ENCODE data around the gene DDIT4. TPM values are rescaled to one million over a fixed set of nuclear protein-coding genes. Genes with fewer than 3 reads are reported as not detected.

DDIT4 gene
- total and polyA plus RNA-seq, 2 of the 8 experiments (the other 6 are each of a cell fraction or from before 2014, with no cell fraction given), result 47.4 to 108 TPM

GRCh38 chr10:72235544-72236279, 38.0 kb upstream of the DDIT4 start:
- Histone ChIP-seq H3K56ac (replicated peaks; ENCODE audit: insufficient read length, low read depth, low read length) (no peak overlapping the region), H2AK5ac (ENCODE audit: low read depth, low read length) (no peak overlapping the region), H4K20me1 (replicated peaks in 1 of 2; ENCODE audit: control insufficient read depth in 1 of 2, insufficient read depth in 2 of 2, low read length in 2 of 2) (no peaks in the 10 kb centered on the region), H4K91ac (replicated peaks; ENCODE audit: insufficient read length, low read length) (no peak overlapping the region), H3K9me3 (ENCODE audit: insufficient read depth in 2 of 2, low read depth in 1 of 2, low read length in 1 of 2) (no peaks in the 10 kb centered on the region), H2BK12ac (ENCODE audit: low read depth, low read length) (no peak overlapping the region), H3K18ac (ENCODE audit: extremely low read depth, low read length) (no peak overlapping the region), H3K4me3 (ENCODE audit: extremely low read depth in 1 of 4, insufficient read depth in 2 of 4, low read depth in 3 of 4, low read length in 4 of 4) (no peak overlapping the region), H2BK120ac (replicated peaks; ENCODE audit: low read depth, low read length) (no peak overlapping the region), H3K4me2 (ENCODE audit: insufficient read depth in 1 of 2, low read depth in 2 of 2, low read length in 2 of 2) (no peak overlapping the region), H3K36me3 (ENCODE audit: control insufficient read depth in 2 of 4, insufficient read depth in 4 of 4, low read length in 3 of 4) (peaks cover 15 to 28% (median 21%) of the 10 kb centered on the region in 4 experiments), H3K4me1 (replicated peaks in 1 of 4; ENCODE audit: control insufficient read depth in 3 of 4, insufficient read depth in 4 of 4, low read length in 3 of 4) (no peaks in the 10 kb centered on the region), H3K4ac (replicated peaks; ENCODE audit: insufficient read length, low read depth, low read length) (no peak overlapping the region), H3K79me2 (ENCODE audit: control insufficient read depth in 1 of 2, insufficient read depth in 2 of 2, low read length in 2 of 2) (no peaks in the 10 kb centered on the region; a peak in 1 of 4 replicates), H4K5ac (ENCODE audit: insufficient read length, low read depth, low read length) (no peak overlapping the region), H3K27me3 (replicated peaks in 1 of 4; ENCODE audit: control insufficient read depth in 3 of 4, extremely low read depth in 1 of 4, insufficient read depth in 3 of 4, low read length in 3 of 4) (no peaks in the 10 kb centered on the region), H2AFZ (ENCODE audit: low read length) (no peak overlapping the region), H3K79me1 (ENCODE audit: low read depth, low read length) (no peaks in the 10 kb centered on the region), H3K9ac (replicated peaks in 1 of 4; ENCODE audit: extremely low read depth in 1 of 4, low read depth in 3 of 4, low read length in 3 of 4) (no peak overlapping the region), H4K8ac (ENCODE audit: extremely low read depth, insufficient read depth, low read length) (no peak overlapping the region), H3K14ac (ENCODE audit: insufficient read length) (no peak overlapping the region), H3K23me2 (ENCODE audit: low read depth, low read length) (no peaks in the 10 kb centered on the region), H3K27ac (ENCODE audit: low read depth, low read length) (no peak overlapping the region), H2BK20ac (ENCODE audit: low read length) (no peak overlapping the region), H3K23ac (ENCODE audit: insufficient read length) (no peak overlapping the region), H2BK5ac (ENCODE audit: low read depth, low read length) (no peak overlapping the region), H2BK15ac (ENCODE audit: low read length) (no peak overlapping the region)
- DNase-seq (ENCODE audit: low read depth in 1 of 2, low spot score in 2 of 2) (no peak), FAIRE-seq (no peak)
- 89% methylated on average over 6 of the region's 6 CpGs; no CpG with 5 or more reads in 1 of the 2 experiments for WGBS, 2 experiments (ENCODE audit: extremely low coverage in 1 of 2, insufficient coverage in 1 of 2, insufficient read length in 1 of 2, insufficient replicate concordance in 2 of 2, low coverage in 1 of 2, low lambda C conversion rate in 2 of 2, missing lambda C conversion rate in 1 of 2)
- ChIA-PET CTCF (ENCODE audit: partially characterized antibody) (interaction anchor here (1.0 to 4.1 kb wide), 5 partner anchors 16 to 101 kb away, joined by 3 to 18 read pairs (median 5); no protein-coding TSS in a partner anchor), POLR2A (ENCODE audit: partially characterized antibody) (interaction anchor here (0.8 to 4.5 kb wide), 10 partner anchors 8 to 97 kb away, joined by 3 to 35 read pairs (median 6); no protein-coding TSS in a partner anchor)
- TF ChIP-seq ZNF274 (IDR thresholded peaks at IDR 0.05; ENCODE audit: borderline replicate concordance, extremely low read depth, low read length) (no peak), SP4 (IDR thresholded peaks at IDR 0.05; ENCODE audit: low read length) (no peak), SP2 (IDR thresholded peaks at IDR 0.05; ENCODE audit: low read length) (no peak), POLR2A (IDR thresholded peaks at IDR 0.05; ENCODE audit: control extremely low read depth in 1 of 2, low read depth in 2 of 2, low read length in 2 of 2) (no peak), CREB1 (IDR thresholded peaks at IDR 0.05) (no peak), TEAD4 (IDR thresholded peaks at IDR 0.05; ENCODE audit: low read depth, low read length) (no peak), NRF1 (IDR thresholded peaks at IDR 0.05; ENCODE audit: low read depth, low read length) (no peak), SIRT6 (IDR thresholded peaks at IDR 0.05; ENCODE audit: low read length) (no peak), RNF2 (IDR thresholded peaks at IDR 0.05; ENCODE audit: borderline replicate concordance, low read depth, low read length, missing control alignments, poor library complexity, severe bottlenecking) (no peak)

All from H1 (cell line).